ENCODE results near the gene LCE2C.
"Not testable (repeated sequence)": the region's sequence is repeated elsewhere in the genome, so short reads cannot be mapped to it uniquely, and the experiment has no call there.

DNA sequence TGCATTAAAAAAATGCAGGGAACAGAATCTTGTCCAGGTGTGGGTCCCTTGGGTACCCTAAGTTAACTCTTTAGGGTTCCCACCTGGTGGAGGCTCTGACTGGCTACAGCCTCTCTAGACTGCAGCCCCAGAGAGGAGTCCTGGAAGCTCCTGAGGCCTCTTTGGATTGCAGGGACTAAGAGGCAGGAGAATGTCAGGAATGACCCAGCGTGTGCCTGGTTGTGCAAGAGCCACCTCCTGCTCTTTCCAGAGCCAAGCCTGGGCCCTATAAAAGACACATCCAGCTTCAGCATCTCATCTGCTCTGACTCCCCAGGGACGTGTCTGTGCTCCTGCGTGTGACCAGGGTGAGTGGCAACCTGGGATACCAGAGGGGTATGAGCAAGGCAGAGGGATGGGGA lies at the start of gene LCE2C:
- not testable (repeated sequence) for TF ChIP-seq POLR2A (IDR thresholded peaks at IDR 0.05; ENCODE audit: low read length); GATA1 (IDR thresholded peaks at IDR 0.05; ENCODE audit: low read depth, low read length)

Measured in erythroblast (primary cell).